IMR-90 (cell line): ENCODE measurements around the gene AK3.

ENCODE experiments used
- MXI1 ChIP-seq: IDR thresholded peaks from 2 replicates; pipeline ENCODE4 v1.6.1; 2012; ENCODE audit warnings: low read depth, mild to moderate bottlenecking, low read length, moderate library complexity, borderline replicate concordance
- POLR2A ChIP-seq: IDR thresholded peaks from 2 replicates; pipeline ENCODE4 v1.6.1; 2012; ENCODE audit warnings: mild to moderate bottlenecking, low read depth, low read length
- TF ChIP-seq, protein P1 (sequence below): conservative IDR thresholded peaks from 2 replicates; pipeline ENCODE4 v1.5.1; 2012; ENCODE audit warnings: mild to moderate bottlenecking, low read depth, low read length, improper control_type of control experiment
- TF ChIP-seq, protein P2 (sequence below): fragments of 150-350 bp; IDR thresholded peaks from 2 replicates; pipeline ENCODE4 v1.6.1; 2017; ENCODE audit warnings: mild to moderate bottlenecking, antibody characterized with exemption, low read length, low read depth

DNA sequence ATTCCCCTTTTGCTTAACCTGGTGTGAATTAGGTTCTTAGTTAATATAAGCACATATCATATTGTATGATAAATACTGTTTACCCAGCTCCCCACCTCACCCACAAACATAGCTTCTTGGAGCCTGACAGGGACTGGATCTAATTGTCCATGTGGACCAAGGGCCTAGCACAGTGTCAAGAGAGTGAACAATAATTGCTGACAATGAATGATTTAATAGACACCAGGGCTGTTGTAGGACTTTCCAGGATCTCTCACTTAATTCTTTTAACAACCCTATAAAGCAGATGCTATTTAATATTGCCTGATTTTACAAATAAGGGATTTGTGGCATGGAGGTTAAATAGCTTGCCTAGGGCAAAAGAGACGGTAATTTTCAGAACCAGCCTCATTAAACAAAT is 24.8 kb downstream of the AK3 start:
- TF ChIP-seq, protein P1, sequence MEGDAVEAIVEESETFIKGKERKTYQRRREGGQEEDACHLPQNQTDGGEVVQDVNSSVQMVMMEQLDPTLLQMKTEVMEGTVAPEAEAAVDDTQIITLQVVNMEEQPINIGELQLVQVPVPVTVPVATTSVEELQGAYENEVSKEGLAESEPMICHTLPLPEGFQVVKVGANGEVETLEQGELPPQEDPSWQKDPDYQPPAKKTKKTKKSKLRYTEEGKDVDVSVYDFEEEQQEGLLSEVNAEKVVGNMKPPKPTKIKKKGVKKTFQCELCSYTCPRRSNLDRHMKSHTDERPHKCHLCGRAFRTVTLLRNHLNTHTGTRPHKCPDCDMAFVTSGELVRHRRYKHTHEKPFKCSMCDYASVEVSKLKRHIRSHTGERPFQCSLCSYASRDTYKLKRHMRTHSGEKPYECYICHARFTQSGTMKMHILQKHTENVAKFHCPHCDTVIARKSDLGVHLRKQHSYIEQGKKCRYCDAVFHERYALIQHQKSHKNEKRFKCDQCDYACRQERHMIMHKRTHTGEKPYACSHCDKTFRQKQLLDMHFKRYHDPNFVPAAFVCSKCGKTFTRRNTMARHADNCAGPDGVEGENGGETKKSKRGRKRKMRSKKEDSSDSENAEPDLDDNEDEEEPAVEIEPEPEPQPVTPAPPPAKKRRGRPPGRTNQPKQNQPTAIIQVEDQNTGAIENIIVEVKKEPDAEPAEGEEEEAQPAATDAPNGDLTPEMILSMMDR: no peak
- TF ChIP-seq MXI1: no peak
- TF ChIP-seq, protein P2, sequence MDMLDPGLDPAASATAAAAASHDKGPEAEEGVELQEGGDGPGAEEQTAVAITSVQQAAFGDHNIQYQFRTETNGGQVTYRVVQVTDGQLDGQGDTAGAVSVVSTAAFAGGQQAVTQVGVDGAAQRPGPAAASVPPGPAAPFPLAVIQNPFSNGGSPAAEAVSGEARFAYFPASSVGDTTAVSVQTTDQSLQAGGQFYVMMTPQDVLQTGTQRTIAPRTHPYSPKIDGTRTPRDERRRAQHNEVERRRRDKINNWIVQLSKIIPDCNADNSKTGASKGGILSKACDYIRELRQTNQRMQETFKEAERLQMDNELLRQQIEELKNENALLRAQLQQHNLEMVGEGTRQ: no peak
- TF ChIP-seq POLR2A: no peak
